H1 (cell line): Measurements from ENCODE around the gene PCDHA7. TPM values are rescaled to one million over a fixed set of nuclear protein-coding genes. Genes with fewer than 3 reads are reported as not detected.

Experiments
- CTCF ChIA-PET: fragments of 300-600 bp; sonication (Branson Sonifier 250); formaldehyde crosslinking; loops from one replicate; lab custom pipeline; 2021; ENCODE audit not compliant: partially characterized antibody; lab: Charles Lee
- POLR2A ChIA-PET: fragments of 300-600 bp; sonication (Branson Sonifier 250); formaldehyde crosslinking; loops from one replicate; lab custom pipeline; 2021; ENCODE audit warnings: inconsistent platforms; ENCODE audit not compliant: partially characterized antibody; lab: Charles Lee
- DNase-seq, 2 experiments: peaks; one replicate each; pipeline versions ENCODE4 v3.0.0 to v3.0.0-alpha.2; 2010 to 2022; ENCODE audit warnings: low spot score in 2 of 2, low read depth in 1 of 2, mixed read lengths in 1 of 2
- FAIRE-seq: peaks from 2 replicates; lab custom pipeline; 2011; peaks lifted over from hg19 to GRCh38; lab: Jason Lieb, UNC
- H2AFZ ChIP-seq: 2 replicates; pipeline ENCODE4 v1.8.1; 2012; ENCODE audit warnings: low read length, inconsistent platforms
- H2AK5ac ChIP-seq: 2 replicates; pipeline ENCODE4 v1.6.1; 2013; ENCODE audit warnings: low read depth, low read length
- H2BK120ac ChIP-seq: replicated peaks from 2 replicates; pipeline ENCODE3; 2013; ENCODE audit warnings: low read depth, low read length, inconsistent platforms
- H2BK12ac ChIP-seq: 2 replicates; pipeline ENCODE4 v1.6.1; 2013; ENCODE audit warnings: low read depth, low read length
- H2BK15ac ChIP-seq: 2 replicates; pipeline ENCODE4 v1.6.1; 2013; ENCODE audit warnings: low read length
- H2BK20ac ChIP-seq: 2 replicates; pipeline ENCODE4 v1.6.1; 2013; ENCODE audit warnings: low read length
- H2BK5ac ChIP-seq: 2 replicates; pipeline ENCODE4 v1.6.1; 2013; ENCODE audit warnings: low read depth, low read length
- H3K14ac ChIP-seq: 2 replicates; pipeline ENCODE4 v1.6.1; 2013; ENCODE audit warnings: inconsistent platforms; ENCODE audit not compliant: insufficient read length
- H3K18ac ChIP-seq: 2 replicates; pipeline ENCODE4 v1.6.1; 2013; ENCODE audit warnings: low read length; ENCODE audit errors: extremely low read depth
- H3K23ac ChIP-seq: 2 replicates; pipeline ENCODE4 v1.6.1; 2013; ENCODE audit warnings: inconsistent platforms; ENCODE audit not compliant: insufficient read length
- H3K23me2 ChIP-seq: 2 replicates; pipeline ENCODE4 v1.6.1; 2013; ENCODE audit warnings: low read depth, low read length
- H3K27ac ChIP-seq: 2 replicates; pipeline ENCODE4 v1.6.1; 2011; ENCODE audit warnings: low read depth, low read length, inconsistent platforms
- H3K27me3 ChIP-seq, 4 experiments: replicated peaks in 1 of 4; 1 replicate in 1 of 4; 2 replicates in 3 of 4; pipeline versions ENCODE4 v1.6.1 to v1.8.1; 2011 to 2013; ENCODE audit warnings: low read length in 3 of 4, mild to moderate bottlenecking in 3 of 4, inconsistent platforms in 2 of 4, mixed read lengths in 2 of 4, moderate library complexity in 1 of 4; ENCODE audit not compliant: control insufficient read depth in 3 of 4, insufficient read depth in 3 of 4; ENCODE audit errors: extremely low read depth in 1 of 4
- H3K36me3 ChIP-seq, 4 experiments: 2 replicates each; pipeline versions ENCODE4 v1.6.1 to v1.8.1; 2011 to 2013; ENCODE audit warnings: mild to moderate bottlenecking in 4 of 4, low read length in 3 of 4, moderate library complexity in 2 of 4, control low read depth in 1 of 4, inconsistent platforms in 1 of 4; ENCODE audit not compliant: insufficient read depth in 4 of 4, control insufficient read depth in 2 of 4
- H3K4ac ChIP-seq: replicated peaks from 2 replicates; pipeline ENCODE3; 2013; ENCODE audit warnings: low read length, low read depth, mixed read lengths, inconsistent platforms; ENCODE audit not compliant: insufficient read length
- H3K4me1 ChIP-seq, 4 experiments: replicated peaks in 1 of 4; 1 replicate in 1 of 4; 2 replicates in 3 of 4; pipeline versions ENCODE4 v1.6.1 to v1.8.1; 2011 to 2013; ENCODE audit warnings: low read length in 3 of 4, inconsistent platforms in 2 of 4, mixed read lengths in 1 of 4; ENCODE audit not compliant: insufficient read depth in 4 of 4, control insufficient read depth in 3 of 4
- H3K4me2 ChIP-seq, 2 experiments: 2 replicates each; pipeline versions ENCODE4 v1.6.1 to v1.8.1; 2011 to 2013; ENCODE audit warnings: low read depth in 2 of 2, low read length in 2 of 2, control low read depth in 1 of 2, inconsistent platforms in 1 of 2, mild to moderate bottlenecking in 1 of 2; ENCODE audit not compliant: insufficient read depth in 1 of 2
- H3K4me3 ChIP-seq, 4 experiments: fragments of 200-600, 300-600 bp in 1 of 4; sonication (generic), shearing (Covaris generic), sonication (Bioruptor Twin) in 1 of 4; 2 replicates each; pipeline versions ENCODE4 v1.5.1 to v1.8.1; 2011 to 2016; ENCODE audit warnings: low read length in 4 of 4, low read depth in 3 of 4, control low read depth in 2 of 4, inconsistent platforms in 2 of 4, mild to moderate bottlenecking in 2 of 4, mixed read lengths in 1 of 4, moderate library complexity in 1 of 4; ENCODE audit not compliant: insufficient read depth in 2 of 4; ENCODE audit errors: extremely low read depth in 1 of 4
- H3K56ac ChIP-seq: replicated peaks from 2 replicates; pipeline ENCODE3; 2013; ENCODE audit warnings: low read depth, mild to moderate bottlenecking, mixed read lengths, low read length, inconsistent platforms; ENCODE audit not compliant: insufficient read length
- H3K79me1 ChIP-seq: 2 replicates; pipeline ENCODE4 v1.6.1; 2013; ENCODE audit warnings: low read depth, low read length, control low read depth
- H3K79me2 ChIP-seq, 2 experiments: 2 replicates each; pipeline versions ENCODE4 v1.6.1 to v1.8.1; 2012 to 2013; ENCODE audit warnings: low read length in 2 of 2, mild to moderate bottlenecking in 2 of 2, inconsistent platforms in 1 of 2; ENCODE audit not compliant: insufficient read depth in 2 of 2, control insufficient read depth in 1 of 2
- H3K9ac ChIP-seq, 4 experiments: replicated peaks in 1 of 4; 1 replicate in 1 of 4; 2 replicates in 3 of 4; pipeline versions ENCODE4 v1.6.1 to v1.8.1; 2011 to 2013; ENCODE audit warnings: low read depth in 3 of 4, low read length in 3 of 4, control low read depth in 2 of 4, mild to moderate bottlenecking in 2 of 4, moderate library complexity in 2 of 4, inconsistent platforms in 1 of 4; ENCODE audit errors: extremely low read depth in 1 of 4
- H3K9me3 ChIP-seq, 2 experiments: 2 replicates each; pipeline versions ENCODE4 v1.6.1 to v1.8.1; 2012 to 2013; ENCODE audit warnings: mild to moderate bottlenecking in 2 of 2, moderate library complexity in 2 of 2, control low read depth in 1 of 2, inconsistent platforms in 1 of 2, low read depth in 1 of 2, low read length in 1 of 2, mixed read lengths in 1 of 2; ENCODE audit not compliant: insufficient read depth in 2 of 2
- H4K20me1 ChIP-seq, 2 experiments: replicated peaks in 1 of 2; 2 replicates each; pipeline versions ENCODE3 to v1.8.1; 2011 to 2013; ENCODE audit warnings: inconsistent platforms in 2 of 2, low read length in 2 of 2, mild to moderate bottlenecking in 1 of 2; ENCODE audit not compliant: insufficient read depth in 2 of 2, control insufficient read depth in 1 of 2
- H4K5ac ChIP-seq: 2 replicates; pipeline ENCODE4 v1.6.1; 2013; ENCODE audit warnings: low read length, low read depth, mixed read lengths, inconsistent platforms; ENCODE audit not compliant: insufficient read length
- H4K8ac ChIP-seq: 2 replicates; pipeline ENCODE4 v1.8.0; 2013; ENCODE audit warnings: mild to moderate bottlenecking, moderate library complexity, low read length, inconsistent platforms; ENCODE audit not compliant: insufficient read depth; ENCODE audit errors: extremely low read depth
- H4K91ac ChIP-seq: replicated peaks from 2 replicates; pipeline ENCODE3; 2013; ENCODE audit warnings: low read length, mixed read lengths, inconsistent platforms; ENCODE audit not compliant: insufficient read length
- WGBS, 2 experiments: shearing (Covaris generic) in 1 of 2; methylation state at CpG; one replicate each; pipeline versions ENCODE4 v1.1.6 to v1.1.7; 2013 to 2015; ENCODE audit warnings: low lambda C conversion rate in 2 of 2, mixed read lengths in 2 of 2, inconsistent platforms in 1 of 2, low coverage in 1 of 2, missing lambda C conversion rate in 1 of 2; ENCODE audit not compliant: insufficient replicate concordance in 2 of 2, insufficient coverage in 1 of 2, insufficient read length in 1 of 2; ENCODE audit errors: extremely low coverage in 1 of 2, missing lambda C conversion rate in 1 of 2; 5-methylcytosine and 5-hydroxymethylcytosine counted together
- polyA plus RNA-seq, 7 experiments: library from polyadenylated mRNA; depleted of rRNA in 3 of 7; stranded (reverse) in 5 of 7; unstranded in 2 of 7; fragments of >200 nt in 5 of 7; fragments of 200-250 nt in 2 of 7; gene quantifications; 1 replicate in 5 of 7; 2 replicates in 1 of 7; 4 replicates in 1 of 7; pipeline versions ENCODE4 v1.2.1 to v1.2.3, GENCODE V29; 2011 to 2013; ENCODE audit warnings: missing spikeins in 2 of 7, mixed read lengths in 2 of 7
- total RNA-seq: library from RNA; stranded (reverse); fragmentation: NEBNext Ultra II Directional; extraction: Animal tissue kit (Norgen Biotek cat#: 25700); gene quantifications from 2 replicates; pipeline ENCODE4 v1.2.1, GENCODE V29; 2021

Gene PCDHA7
- total and polyA plus RNA-seq, 2 of the 8 experiments (the other 6 are each of a cell fraction or from before 2014, with no cell fraction given) = 0.86 to 1.6 TPM

- no peak for DNase-seq
- no peak for FAIRE-seq
- no peak overlapping the region for H2BK5ac ChIP-seq
Observed at GRCh38 chr5:140795259-140795641, 38.8 kb upstream of the PCDHA7 start.

More at GRCh38 chr5:140795259-140795641, 38.8 kb upstream of the PCDHA7 start:
- peaks cover 0 to 10% (median 0%) of the 10 kb centered on the region in 4 experiments; a peak in 1 of 8 replicates for H3K36me3 ChIP-seq
- H3K9me3 ChIP-seq = peaks cover 3 to 16% of the 10 kb centered on the region in 2 experiments; a peak in 3 of 4 replicates
- H2BK12ac ChIP-seq = no peak overlapping the region
- H3K18ac ChIP-seq = no peak overlapping the region
- no peak overlapping the region for H3K27ac ChIP-seq
- no peak overlapping the region for H3K56ac ChIP-seq
- H2BK120ac ChIP-seq = no peak overlapping the region
- no peak overlapping the region for H3K14ac ChIP-seq
- no peaks in the 10 kb centered on the region for H3K79me1 ChIP-seq
- H3K4ac ChIP-seq = no peak overlapping the region
- no peak overlapping the region for H2BK20ac ChIP-seq
- no peak overlapping the region for H2AFZ ChIP-seq
- H3K23me2 ChIP-seq = no peaks in the 10 kb centered on the region
- H4K5ac ChIP-seq = no peak overlapping the region
- no peaks in the 10 kb centered on the region for H3K27me3 ChIP-seq
- peak overlapping the region; percentile 51 to 86 (median 58) for H3K4me3 ChIP-seq
- no peak overlapping the region for H4K8ac ChIP-seq
- H3K79me2 ChIP-seq = no peaks in the 10 kb centered on the region
- no peak overlapping the region; a peak in 1 of 7 replicates for H3K9ac ChIP-seq
- no peak overlapping the region for H2AK5ac ChIP-seq
- H4K20me1 ChIP-seq = no peaks in the 10 kb centered on the region
- H2BK15ac ChIP-seq = no peak overlapping the region
- H3K23ac ChIP-seq = no peak overlapping the region
- no peaks in the 10 kb centered on the region for H3K4me1 ChIP-seq
- no peak overlapping the region for H4K91ac ChIP-seq
- peak overlapping the region; percentile 56 to 81 for H3K4me2 ChIP-seq
- ChIA-PET CTCF (interaction anchor here (0.6 to 5.7 kb wide), 28 partner anchors 8 to 720 kb away, joined by 3 to 59 read pairs (median 4); partner anchors contain the start of genes PCDHA1, PCDHA4, PCDHA6 and PCDHA8), POLR2A (interaction anchor here (1.5 to 1.6 kb wide), 2 partner anchors 9 to 12 kb away, joined by 3 to 4 read pairs; partner anchors contain the start of gene PCDHA1)
- WGBS, 2 experiments = 57% methylated on average over 15 of the region's 15 CpGs; no CpG with 5 or more reads in 1 of the 2 experiments
